Measurements from ENCODE around the gene TCP10L.
"Not testable (repeated sequence)": the region's sequence is repeated elsewhere in the genome, so short reads cannot be mapped to it uniquely, and the experiment has no call there.

TCP10L gene, protein sequence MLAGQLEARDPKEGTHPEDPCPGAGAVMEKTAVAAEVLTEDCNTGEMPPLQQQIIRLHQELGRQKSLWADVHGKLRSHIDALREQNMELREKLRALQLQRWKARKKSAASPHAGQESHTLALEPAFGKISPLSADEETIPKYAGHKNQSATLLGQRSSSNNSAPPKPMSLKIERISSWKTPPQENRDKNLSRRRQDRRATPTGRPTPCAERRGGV
- total RNA-seq: 0.24 to 0.84 reads per million in 2 donors

DNA sequence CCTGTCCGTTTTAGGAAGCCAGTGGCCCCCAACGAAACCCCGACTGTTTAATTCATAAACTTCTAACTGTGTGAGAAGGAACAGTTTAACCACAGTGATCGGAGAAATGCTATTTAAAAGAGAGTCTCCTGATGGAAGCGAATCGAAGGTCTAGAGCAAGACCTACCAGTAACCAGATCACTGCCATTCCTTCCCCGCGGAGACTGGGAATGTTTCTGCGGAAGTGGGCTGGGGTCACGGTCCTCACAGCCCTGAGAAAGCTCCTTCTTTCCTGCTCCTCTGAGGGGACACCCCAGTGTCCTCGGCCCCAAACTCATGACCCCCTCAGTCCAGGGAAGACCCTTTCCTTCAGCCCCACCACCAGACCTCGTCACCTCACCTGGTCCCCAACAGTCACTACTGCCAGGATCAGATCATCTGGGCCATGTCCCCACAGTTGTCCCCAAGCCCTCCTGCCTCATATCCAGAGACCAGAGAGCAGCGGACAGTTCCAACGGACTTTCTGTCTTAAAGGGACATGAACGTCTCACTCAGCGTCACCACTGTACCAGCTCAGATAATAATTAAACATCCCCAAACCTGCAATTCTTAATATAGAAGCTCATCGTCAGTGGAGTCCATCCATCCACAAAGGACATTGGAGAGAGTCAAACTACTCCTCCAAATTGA lies at the start of gene TCP10L:
TCP10L (minus strand) TSS at position 482 of the 669 bp plus-strand sequence. CDS start 1,219 bp downstream, outside the sequence.
- DNase-seq: no peak

DNA sequence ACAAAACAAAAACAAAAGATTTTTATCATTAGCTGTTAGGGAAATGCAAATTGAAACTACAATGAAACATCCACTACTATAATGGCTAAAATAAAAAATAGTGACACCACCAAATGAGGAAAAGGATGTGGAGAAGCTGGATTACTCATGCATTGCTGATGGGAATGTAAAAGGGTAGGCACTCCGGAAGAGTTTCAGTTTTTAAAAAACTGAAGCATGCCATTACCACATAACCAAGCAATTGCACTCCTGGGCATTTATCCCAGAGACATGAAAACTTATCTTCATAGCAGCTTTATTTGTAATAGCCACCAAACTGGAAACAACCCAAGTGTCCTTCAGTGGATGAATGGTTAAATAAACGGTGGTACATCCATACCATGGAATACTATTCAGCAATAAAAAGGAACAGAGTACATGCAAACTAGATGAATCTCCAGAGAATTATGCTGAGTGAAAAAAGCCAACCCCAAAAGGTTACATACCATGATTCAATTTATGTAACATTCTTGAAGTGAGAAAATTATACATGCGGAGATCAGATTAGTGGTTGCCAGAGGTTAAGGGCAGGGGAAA lies 41.4 kb upstream of the TCP10L start:
- no peak for DNase-seq

DNA sequence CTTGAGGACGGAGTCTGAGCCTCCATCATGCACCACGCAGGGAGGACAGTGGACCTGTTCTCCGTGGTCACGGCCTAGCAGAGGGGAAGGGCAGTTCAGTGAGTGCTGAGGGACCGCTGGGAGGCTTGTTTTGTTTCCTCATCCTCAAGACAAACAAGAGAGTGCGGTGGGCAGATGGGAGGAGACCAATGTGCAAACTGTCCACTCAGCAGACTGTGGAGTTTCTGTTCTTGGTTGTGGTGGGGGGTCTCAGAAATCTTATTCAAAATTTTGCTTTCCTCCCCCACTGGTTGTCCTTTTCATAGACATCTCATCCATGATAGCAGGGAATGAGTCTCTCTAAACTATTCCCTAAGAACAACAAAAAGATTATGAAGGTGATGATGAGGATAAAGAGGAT lies 32.9 kb upstream of the TCP10L start:
- not testable (repeated sequence) for DNase-seq

DNA sequence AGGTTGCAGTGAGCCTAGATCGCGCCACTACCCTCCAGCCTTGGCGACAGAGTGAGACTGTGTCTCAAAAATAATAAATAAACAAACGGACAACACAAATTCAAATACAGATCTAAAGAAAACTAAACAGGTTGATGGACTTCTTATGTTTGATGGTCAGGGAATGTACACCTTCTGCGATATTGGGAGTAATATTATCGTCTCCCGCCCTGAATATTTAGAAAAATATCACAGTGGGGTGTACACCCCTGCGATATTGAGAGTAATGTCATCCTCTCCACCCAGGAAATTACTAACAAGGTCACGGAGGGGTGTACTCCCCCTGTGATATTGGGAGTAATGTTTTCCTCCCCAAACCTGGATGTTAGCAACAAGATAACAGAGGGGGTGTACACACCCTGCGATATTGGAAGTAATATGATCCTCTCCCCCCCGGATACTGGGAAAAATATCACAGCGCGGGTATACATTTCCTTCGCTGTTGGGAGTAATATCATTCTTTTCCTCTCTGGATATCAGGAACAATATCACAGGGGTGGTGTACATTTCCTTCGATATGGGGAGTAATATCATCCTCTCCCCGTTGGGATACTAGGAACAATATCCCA lies 28.2 kb upstream of the TCP10L start:
- no peak for DNase-seq

DNA sequence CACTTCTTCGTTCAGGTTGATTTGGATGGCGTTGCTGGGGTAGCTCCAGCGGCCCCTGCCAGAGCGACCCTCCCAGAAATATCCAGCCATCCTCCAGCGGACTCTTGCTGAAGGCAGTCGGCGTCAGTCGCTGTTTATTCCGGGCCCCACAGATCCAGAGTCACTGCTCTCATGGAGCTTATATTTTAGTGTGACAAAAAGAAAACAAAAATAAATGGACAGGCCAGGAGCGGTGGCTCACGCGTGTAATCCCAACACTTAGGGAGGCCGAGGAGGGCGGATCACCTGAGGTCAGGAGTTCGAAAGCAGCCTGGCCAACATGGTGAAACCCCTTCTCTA lies 27.6 kb upstream of the TCP10L start:
- no peak for DNase-seq

DNA sequence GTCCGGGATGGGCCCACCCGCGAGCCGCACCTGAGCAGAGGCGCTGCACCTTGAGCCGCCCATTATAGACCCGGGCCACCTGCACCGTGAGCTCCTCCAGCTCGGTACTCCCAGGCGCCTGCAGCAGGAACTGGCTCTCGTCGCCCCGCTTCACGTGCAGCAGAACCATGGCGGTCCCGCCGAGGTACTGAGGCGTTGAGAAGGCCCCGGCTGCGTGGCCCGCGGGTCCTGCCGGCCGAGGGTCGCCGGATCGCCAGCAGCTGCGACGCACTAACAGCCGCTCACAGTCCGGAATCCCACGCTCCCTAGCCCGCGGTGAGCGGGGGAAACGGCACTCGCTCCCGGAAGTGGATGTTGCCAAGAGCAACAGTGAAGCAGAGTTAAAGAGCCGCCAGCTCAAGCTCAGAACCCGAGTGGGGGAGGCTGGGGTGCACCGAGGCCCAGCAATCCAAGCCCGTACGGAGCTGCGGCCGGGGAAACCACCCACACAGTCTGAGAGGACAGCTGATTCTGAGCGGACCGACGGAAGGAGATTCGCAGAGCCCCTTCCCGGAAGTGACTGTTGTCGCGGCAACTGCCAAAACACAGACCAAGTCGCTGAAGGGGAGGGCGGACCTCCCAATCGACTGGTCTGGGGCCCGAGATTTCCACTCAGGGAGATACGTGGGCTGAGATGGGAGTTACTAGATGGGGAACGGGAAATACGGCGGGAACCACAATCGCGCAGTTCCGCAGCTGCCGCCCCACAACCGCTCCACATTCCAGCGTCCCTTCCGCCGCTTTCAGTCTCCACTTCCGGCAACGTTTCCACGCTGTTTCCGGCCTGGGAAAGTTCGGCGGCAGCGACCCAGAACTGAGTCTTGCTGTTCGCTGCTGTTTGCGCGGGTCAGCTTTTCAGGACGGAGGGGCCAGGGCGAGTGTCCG lies 27.0 kb upstream of the TCP10L start, which contains the start of gene CFAP298:
CFAP298 (minus strand) TSS at position 303 of the 924 bp plus-strand sequence; CDS start at position 169, 134 bp downstream.
- peak; percentile 80 for DNase-seq

DNA sequence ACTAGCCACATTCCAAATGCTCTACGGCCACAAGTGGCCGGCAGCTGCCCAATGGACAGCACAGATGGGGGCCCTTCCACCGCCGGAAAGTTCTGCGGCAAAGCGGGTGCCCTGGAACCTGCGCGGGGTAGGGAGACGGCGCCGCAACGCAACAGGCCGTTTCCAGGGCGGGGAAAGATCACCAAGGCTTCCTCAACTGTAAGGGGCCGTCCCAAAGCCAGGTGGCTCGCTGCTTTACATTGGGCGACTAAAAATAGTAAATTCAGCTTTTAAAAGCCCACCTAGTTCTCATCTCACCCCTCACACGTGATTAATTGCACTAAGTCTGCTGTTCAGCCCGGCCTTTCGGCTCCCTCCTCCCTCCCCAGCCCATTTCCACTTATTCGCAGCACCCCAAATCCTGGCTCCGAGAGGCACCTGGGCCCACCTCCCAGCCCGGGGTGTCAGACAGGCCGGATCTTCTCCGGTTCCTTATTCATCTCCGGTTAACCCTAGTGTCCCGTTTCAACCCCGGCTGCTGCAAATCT lies 26.2 kb upstream of the TCP10L start:
- DNase-seq: peak; percentile 16

DNA sequence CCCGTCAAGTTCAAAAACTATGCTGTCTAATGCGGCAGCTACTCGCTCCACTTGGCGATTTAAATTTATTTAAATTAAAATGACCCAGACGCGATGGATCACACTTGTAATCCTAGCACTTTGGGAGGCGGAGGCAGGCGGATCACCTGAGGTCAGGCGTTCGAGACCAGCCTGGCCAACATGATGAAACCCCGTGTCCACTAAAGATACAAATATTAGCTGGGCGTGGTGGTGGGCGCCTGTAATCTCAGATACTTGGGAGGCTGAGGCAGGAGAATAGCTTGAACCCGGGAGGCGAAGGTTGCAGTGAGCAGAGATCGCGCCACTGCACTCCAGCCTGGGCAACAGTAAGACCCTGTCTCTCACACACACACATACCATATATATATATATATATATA lies 25.6 kb upstream of the TCP10L start:
- not testable (repeated sequence) for DNase-seq

DNA sequence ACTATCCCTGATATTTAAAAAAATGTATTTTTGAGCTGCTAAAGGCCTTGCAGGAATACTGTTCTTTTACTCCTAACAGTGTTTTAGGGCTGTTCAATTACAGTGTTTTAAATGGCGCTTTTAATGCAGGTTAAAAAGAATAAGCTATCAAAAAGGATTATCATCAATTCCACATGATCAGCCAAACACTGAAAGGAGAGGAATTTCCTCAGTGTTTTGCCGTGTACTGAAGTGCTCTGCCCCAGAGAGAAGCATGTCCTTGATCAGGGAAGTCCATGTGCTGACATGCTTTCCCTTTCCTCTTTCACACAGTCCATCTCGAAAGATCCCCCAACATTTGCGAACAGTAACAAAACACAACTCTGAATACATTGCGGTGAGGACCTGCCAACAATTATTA lies 23.5 kb upstream of the TCP10L start:
- DNase-seq: no peak

DNA sequence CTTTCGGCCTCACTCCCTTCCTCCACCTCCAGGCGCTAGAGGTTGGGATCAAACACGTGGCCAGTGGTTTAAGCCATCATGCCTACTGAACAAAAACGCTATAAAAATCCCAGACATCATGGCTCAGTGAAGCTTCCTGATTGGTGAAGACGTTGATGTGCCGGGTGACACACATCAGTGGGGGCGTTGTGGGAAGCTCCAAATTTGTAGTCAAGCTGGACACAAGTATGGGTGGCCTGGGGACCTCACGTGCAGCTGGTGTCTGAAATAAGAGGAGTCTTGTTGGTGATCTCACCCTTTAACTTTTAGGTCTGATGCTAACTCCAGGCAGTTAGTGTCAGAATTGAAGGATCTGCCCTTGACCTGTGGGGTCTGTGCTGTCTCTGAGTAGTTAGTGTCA lies 20.1 kb upstream of the TCP10L start:
- no peak for DNase-seq

DNA sequence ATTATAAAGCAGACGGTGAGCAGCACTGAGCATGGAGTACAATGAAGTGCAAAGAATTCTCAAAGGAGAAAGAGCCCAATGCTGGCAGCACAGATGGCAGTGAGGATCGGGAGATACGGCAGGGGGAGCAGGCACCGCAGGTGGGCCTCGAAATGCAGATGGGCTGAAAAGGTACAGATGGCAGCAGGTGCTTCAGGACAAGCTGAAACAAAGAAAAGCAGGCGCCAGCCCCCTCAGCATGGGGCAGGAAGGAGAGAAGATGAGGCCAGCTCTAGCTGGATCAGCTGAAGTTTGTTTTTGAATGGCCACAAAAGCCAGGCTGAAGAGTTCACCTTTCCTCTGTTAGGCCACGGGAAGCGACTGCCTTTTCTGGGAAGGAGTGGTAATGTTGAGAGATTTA lies 19.1 kb upstream of the TCP10L start:
- DNase-seq: no peak

DNA sequence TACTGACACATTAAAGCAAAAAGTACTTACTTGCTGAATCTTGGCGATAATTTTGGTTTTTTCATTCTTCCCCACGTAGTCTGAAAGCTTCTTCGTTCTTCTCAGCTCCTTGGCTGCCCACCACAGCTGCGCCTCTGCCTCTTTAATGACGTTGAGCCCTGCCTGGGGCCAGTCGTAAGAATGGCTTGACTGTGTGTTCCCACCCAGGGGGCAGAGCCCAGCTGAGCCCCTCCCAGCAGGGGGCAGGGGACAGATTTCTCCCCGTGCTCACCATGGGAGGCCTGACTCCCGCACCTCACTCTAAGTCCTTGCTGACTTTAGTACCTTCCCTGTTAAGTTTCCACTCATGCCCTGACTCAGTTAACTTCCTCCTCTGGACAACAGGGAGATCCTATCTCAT lies 17.8 kb upstream of the TCP10L start:
- DNase-seq: no peak

DNA sequence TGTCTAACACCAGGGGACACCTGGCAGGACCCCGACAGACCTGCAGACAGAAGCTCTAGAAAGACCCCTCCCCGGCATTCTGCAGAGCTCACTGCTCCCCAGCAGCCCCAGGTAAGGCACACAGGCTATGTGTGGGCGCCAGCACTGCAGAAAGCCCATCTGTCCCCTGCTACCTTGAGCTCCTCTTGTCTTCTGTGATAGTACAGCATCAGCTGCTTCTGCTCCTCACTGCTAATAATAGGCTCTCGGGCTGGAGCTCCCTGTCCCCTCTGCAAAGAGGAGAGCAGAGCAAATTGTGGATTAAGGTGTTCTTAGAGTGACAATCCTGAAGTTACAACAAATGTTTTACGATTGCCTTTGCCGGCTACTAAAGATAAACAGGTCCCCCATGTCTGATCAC lies 16.8 kb upstream of the TCP10L start:
- DNase-seq: no peak

DNA sequence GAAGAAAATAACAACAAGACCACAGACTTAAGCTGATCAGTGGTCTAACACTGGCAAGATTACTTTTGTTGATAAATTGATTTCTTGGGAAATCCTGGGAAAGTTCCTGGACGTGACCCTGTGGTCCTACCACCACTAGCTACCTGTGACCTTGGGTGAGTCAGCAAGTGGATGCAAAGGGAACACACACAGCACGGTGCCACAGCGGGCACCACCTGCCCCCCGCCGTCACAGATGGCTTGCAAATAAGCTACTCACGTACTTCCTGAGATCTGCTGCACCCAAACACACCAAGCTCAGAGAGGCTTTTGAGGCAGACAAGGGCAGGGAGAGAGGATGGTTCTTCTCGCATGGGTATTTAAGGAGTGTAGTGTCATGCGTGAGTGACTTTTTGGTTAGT lies 14.2 kb upstream of the TCP10L start:
- no peak for DNase-seq

DNA sequence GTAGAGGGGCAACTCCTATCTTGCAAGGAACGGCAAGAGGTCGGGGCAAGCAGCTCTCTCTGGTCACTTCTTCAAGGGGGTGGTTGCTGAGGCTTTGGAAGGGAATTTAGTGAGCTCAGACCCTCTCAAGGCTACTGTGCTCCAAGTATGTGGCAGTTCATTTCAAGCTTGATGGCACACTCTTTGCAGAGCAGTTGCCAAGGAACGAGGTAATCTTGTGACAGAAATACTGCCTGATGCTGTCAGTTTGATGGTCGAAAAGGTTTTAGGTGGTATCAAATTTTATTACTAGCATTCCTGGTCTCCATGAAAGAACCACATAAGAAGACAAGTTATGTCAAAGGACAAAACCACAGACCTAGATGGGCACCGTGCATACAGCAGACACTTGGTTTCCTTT lies 13.8 kb upstream of the TCP10L start:
- no peak for DNase-seq

DNA sequence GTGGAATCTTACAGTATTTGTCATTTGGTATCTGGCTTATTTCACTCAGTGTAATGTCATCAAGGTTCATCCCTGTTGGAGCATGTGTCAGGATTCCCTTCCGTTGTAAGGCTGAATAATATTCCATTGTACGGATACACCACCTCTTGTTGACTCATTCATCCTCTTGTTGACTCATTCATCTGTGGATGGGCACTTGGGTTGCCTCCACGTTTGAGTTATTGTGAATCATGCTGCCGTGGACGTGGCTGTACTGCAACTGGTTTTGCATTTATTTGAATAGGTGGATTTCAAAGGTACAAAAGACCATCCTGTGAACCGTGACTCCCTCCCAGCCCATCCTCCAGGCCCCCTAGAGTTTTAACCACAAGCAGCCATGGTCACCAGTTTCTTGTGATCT lies 11.9 kb upstream of the TCP10L start:
- no peak for DNase-seq

DNA sequence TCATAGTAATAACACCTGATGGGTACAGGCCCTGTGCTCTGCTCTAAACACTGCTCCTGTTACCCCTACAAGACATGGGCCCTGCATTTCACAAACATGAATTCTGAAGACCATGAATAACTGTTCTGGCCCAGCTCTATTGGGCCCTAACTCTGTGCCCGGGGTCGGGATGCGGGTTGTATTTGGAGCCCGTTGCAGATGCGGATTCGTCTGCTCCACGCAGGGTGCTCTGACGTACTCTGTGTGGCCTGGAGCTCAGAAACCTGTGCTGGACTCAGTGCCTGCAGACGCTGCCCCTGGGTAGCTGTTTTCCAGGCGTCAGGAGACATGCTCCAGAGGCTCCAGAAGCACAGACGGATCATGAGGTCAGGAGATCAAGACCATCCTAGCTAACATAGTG lies 10.1 kb upstream of the TCP10L start:
- DNase-seq: no peak

DNA sequence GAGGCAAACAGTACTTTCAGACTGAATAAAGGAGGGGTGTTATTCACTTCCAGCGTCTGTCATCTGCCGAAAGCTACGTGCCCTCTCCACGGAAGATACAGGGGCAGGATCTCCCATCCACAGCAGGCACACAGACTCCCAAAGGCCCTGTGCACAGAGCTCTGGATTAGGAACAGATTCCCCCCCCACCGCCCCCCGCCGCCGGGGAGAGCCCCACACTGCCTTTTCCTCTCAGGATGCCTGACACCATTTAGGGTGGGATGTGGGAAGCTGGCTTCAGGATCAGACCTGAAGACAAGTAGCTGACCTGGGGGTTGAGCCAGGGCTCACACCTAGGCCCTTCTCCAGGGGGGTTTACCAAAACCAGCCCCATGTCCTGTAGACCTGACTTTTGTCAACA lies 8.4 kb upstream of the TCP10L start:
- no peak for DNase-seq

DNA sequence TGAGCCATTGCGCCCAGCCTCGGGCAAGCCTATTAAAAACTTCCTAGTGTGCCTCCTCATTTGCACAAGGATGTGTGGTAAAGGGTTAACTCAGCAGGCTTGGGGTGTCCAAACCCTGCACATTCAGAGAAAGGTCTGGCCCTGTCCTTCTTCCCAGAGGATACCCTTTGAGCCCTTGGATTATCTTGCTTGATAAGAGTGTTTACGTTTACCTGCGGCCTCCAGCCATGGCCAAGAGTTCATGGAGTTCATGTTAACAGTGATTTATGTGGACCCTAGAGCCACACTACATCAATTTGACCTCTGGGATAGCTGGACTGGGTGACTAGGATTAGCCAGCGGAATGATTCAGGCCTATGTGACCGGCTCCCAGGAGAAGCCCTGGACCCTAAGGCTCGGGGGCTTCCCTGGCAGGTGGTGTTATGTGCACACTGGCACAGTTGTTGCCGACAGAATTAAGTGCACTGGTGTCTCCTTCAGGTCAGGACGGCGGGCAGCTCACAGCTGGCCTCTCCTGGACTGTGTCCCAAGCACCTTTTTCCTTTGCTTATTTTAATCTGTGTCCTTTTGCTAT lies 7.7 kb upstream of the TCP10L start:
- no peak for DNase-seq

DNA sequence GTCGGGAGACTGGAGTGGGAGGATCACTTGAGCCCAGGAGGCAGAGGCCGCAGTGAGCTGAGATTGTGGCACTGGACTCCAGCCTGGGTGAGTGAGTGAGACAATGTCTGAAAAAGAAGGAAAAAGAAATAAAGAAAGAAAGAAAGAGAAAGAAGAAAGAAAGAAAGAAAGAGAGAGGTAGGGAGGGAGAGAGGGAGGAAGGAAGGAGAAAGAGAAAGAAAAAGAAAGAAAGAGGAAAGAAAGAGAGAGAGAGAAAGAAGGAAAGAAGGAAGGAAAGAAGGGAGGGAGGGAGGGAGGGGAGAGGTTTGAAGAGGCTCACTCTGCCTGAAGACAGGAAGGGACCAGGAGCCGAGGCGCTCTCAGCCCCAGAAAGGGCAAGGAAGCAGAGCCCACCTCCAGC lies 4.8 kb upstream of the TCP10L start:
- no peak for DNase-seq

DNA sequence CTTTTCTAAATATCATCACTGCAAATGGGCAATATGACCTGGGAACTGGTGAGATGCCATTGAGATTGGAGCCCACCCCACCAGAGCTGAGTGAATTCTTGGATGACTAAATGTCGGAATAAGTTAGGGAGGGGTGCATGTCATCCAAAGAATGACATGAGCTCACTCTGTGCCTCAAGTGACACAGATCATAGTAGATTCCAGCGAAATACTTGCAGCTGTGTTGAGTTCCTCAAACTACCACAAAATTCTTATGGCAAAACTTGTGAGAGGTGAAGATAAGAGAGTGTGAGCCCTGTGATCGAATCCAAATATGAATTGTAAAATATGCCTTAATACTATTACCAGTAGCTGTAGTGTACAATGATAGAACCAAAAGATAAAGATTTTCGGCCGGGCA lies 2.3 kb upstream of the TCP10L start:
- DNase-seq: no peak

DNA sequence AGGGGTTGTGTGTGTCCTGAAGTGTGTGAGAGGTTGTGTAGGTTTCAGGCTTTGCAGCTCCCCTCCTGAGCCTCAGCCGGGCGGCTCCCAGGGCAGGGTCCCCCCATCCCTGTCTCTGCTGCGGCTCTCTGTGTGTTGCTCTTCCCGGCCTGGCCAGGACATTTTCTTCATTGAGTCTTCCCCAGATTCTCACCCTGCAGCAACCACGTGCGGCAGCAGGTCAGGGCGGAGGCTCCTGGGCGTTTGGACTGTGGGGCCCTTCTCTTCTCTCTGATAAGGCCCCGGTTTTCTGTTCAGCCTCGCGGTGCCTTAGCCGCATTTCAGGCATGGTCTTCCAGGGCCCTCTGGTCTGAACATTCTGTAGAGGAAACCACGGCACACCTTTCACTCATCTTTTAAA lies 1.8 kb upstream of the TCP10L start:
- DNase-seq: no peak

Data from T-helper 9 cell (primary cell).